Measurements from ENCODE around the gene CNOT11.

The CNOT11 gene

DNA sequence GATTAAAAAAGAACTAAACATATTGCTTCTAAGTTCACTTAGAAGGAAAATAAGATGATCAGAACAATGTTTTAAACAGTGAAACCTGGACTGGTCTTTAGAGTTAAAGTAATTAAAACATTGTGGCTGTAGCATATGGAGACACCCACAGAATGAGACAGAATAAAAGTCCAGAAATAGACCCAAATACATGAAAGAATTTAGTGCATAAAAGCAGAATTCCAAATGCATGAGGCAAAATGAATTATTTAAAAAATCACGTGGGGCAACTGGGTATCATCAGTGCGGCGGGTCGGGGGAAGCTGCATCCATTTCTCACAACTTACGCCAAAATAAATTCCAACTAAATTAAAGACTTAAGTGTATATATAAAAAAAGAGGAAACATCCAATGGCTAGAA, 43.7 kb downstream of the CNOT11 start:
- TF ChIP-seq, protein P1, sequence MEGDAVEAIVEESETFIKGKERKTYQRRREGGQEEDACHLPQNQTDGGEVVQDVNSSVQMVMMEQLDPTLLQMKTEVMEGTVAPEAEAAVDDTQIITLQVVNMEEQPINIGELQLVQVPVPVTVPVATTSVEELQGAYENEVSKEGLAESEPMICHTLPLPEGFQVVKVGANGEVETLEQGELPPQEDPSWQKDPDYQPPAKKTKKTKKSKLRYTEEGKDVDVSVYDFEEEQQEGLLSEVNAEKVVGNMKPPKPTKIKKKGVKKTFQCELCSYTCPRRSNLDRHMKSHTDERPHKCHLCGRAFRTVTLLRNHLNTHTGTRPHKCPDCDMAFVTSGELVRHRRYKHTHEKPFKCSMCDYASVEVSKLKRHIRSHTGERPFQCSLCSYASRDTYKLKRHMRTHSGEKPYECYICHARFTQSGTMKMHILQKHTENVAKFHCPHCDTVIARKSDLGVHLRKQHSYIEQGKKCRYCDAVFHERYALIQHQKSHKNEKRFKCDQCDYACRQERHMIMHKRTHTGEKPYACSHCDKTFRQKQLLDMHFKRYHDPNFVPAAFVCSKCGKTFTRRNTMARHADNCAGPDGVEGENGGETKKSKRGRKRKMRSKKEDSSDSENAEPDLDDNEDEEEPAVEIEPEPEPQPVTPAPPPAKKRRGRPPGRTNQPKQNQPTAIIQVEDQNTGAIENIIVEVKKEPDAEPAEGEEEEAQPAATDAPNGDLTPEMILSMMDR (conservative IDR thresholded peaks at IDR 0.05; ENCODE audit: low read length), result no peak
- H3K4me3 ChIP-seq (ENCODE audit: low read length), result no peak overlapping the region
- DNase-seq (ENCODE audit: low read depth), result peak; percentile 65

DNA sequence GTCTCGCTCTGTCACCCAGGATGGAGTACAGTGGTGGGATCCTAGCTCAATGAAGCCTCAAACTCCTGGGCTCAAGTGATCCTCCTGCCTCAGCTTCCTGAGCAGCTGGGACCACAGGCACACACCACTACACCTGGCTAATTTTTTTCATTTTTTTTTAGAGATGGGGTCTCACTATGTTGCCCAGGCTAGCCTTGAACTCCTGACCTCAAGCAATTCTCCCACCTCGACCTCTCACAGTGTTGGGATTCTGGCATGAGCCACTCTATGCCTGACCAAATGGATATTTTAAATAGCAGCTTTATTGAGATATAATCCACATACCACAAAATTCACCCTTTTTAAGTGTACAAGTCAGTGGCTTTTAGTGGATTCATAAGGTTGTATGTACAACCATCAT, 44.7 kb downstream of the CNOT11 start:
- TF ChIP-seq, protein P1 (conservative IDR thresholded peaks at IDR 0.05; ENCODE audit: low read length), result no peak

DNA sequence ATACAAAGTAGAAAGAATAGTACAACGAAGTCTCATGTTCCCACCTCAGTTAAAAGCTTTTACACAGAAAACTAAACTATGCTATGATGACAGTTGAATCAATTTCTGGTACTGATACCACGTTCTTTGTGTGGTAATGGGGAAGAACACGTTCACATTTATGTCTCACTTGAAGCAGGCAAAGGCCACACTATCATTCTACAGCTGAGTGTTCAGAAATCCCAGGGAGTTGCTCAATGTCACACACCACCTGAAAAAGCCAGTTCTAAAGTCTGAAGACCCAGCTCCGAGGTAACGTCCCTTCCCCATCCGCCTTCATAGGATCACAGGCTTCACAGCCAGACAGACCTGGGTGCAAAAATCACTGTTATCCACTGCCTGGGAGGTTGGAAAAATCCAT, 46.9 kb downstream of the CNOT11 start:
- TF ChIP-seq, protein P1 (conservative IDR thresholded peaks at IDR 0.05; ENCODE audit: low read length), result no peak

More for the DNA sequence above, 44.7 kb downstream of the CNOT11 start:
- DNase-seq (ENCODE audit: low read depth), result no peak
- no peak overlapping the region for H3K4me3 ChIP-seq (ENCODE audit: low read length)

DNA sequence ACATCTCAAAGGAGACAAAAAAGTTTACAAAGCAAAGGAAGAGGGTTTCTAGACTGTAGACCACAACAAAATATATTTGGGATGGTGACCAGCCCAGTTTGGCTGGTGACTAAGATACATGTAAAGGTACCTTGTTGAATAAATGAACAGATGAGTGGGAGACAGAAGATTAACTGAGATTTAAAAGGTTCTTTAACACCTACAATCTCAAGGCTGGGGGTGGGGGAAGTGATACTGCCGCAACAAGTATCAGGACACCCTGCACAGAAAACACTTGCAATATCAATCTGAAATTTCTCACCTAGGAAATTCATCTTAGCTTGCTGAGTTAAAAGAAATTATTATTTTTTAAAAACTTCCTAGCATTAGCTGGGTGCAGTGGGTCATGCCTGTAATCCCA, 47.5 kb downstream of the CNOT11 start:
- H3K4me3 ChIP-seq (ENCODE audit: low read length), result no peak overlapping the region
- TF ChIP-seq, protein P1 (conservative IDR thresholded peaks at IDR 0.05; ENCODE audit: low read length), result no peak
- DNase-seq (ENCODE audit: low read depth), result no peak

More for the DNA sequence above, 46.9 kb downstream of the CNOT11 start:
- DNase-seq (ENCODE audit: low read depth), result no peak
- H3K4me3 ChIP-seq (ENCODE audit: low read length), result no peak overlapping the region

DNA sequence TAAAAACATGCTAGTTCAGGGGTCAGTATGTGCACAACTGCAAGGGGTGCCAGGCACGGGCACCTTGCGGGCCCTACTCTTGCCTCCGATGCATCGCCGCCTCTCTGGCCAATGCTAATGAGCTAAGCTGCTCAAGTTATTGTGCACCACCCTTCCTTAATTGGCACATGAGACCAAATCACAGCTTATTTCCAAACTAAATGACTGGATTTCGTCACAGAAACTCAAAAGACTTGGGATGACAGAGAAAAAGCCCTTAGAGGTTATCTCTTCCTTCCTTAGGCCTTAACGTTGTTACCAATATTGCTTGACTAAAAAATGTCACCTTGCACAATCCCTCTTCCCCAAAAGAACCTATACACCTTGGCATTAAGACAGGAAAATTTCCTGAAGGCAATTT, 48.1 kb downstream of the CNOT11 start:
- H3K4me3 ChIP-seq (ENCODE audit: low read length), result no peak overlapping the region
- TF ChIP-seq, protein P1 (conservative IDR thresholded peaks at IDR 0.05; ENCODE audit: low read length), result no peak
- no peak for DNase-seq (ENCODE audit: low read depth)

DNA sequence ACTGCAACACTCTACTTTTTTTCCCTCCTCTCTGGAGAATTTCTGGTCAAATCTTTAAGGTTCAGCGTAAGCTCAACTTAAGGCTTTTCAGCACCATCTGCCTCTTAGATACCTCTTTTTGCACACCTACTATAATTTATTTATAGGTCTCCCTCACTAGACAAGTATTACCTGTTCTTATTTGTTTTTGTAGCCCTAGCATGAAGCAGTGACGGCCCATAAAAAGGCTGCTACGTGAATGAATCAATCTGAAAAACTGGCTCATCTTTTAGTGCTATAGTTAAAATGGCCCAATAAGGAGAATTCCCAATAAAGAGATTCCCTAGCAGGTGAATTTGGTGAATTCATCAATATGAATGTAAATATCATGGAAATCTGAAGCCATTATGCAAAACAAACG, 49.3 kb downstream of the CNOT11 start:
- TF ChIP-seq, protein P1 (conservative IDR thresholded peaks at IDR 0.05; ENCODE audit: low read length), result no peak
- H3K4me3 ChIP-seq (ENCODE audit: low read length), result no peak overlapping the region
- no peak for DNase-seq (ENCODE audit: low read depth)

DNA sequence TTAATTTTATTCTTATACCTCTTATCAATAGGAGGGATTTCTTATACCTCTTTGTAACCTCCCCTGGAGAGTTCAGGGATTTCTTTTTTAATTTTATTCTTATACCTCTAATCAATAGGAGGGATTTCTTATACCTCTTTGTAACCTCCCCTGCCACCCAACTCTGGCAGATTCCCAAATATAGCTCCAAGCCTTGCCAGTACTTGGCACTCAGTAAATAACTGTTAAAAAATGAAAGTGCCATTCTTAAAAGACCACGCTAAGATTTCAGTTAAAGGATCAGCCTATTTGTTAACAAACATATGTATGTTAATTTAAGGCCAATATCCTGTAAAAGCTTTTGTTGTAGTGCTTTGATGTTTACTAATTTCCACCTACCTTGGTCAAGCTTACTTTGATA, 51.0 kb downstream of the CNOT11 start:
- TF ChIP-seq, protein P1 (conservative IDR thresholded peaks at IDR 0.05; ENCODE audit: low read length), result no peak
- no peak for DNase-seq (ENCODE audit: low read depth)
- H3K4me3 ChIP-seq (ENCODE audit: low read length), result no peak overlapping the region

Measured in AG10803 (cell line).